Forelimb muscle (tissue), 1 donor: ENCODE results near the gene IFI35. TPM values are rescaled to one million over a fixed set of nuclear protein-coding genes. Genes with fewer than 3 reads are reported as not detected.

ENCODE experiments used
- DNase-seq: peaks from one replicate; pipeline ENCODE4 v3.0.0-alpha.2; 2013; ENCODE audit warnings: low read depth
- polyA plus RNA-seq: library from polyadenylated mRNA; unstranded; fragments of 120-200 nt; gene quantifications from one replicate; pipeline ENCODE4 v1.2.1, GENCODE V29; 2013; ENCODE audit not compliant: insufficient read length

The IFI35 gene
- polyA plus RNA-seq, 1 donor, result 3.4 TPM

DNA sequence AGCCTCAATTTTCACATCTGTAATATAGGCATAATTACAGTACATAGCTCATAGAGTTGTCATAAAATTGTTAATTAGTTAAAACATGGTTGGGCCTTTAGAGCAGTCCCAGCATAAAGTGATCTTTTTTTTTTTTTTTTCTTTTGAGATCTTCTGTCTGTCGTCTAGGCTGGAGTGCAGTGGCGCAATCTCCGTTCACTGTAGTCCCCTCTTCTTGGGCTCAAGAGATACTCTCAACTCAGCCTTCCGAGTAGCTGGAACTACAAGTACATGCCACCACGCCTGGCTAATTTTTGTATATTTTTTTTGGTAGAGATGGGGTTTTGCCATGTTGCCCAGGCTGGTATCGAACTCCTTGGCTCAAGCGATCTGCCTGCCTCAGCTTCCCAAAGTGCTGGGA lies 49.5 kb downstream of the IFI35 start:
- DNase-seq, result no peak

DNA sequence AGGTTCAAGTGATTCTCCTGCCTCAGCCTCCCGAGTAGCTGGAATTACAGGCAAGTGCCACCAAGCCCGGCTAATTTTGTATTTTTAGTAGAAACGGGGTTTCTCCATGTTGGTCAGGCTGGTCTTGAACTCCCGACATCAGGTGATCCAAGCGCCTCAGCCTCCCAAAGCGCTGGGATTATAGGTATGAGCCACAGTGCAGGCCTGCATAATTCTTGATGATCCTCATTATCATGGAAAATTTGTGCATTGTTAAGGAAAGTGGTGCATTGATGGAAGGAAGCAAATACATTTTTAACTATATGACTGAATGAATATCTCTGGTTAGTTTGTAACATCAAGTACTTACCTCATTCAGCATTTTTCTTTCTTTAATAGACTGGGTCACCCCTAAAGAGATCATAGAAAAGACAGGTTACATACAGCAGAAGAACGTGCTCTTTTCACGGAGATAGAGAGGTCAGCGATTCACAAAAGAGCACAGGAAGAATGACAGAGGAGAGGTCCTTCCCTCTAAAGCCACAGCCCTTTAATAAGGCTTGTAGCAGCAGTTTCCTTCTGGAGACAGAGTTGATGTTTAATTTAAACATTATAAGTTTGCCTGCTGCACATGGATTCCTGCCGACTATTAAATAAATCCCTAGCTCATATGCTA lies 56.5 kb downstream of the IFI35 start:
- no peak for DNase-seq

Other genes with a start within 250 kb of the IFI35 start
- gene RAMP2, start 245.6 kb upstream of the IFI35 start, polyA plus RNA-seq, result 64.1 TPM
- gene VPS25, start 233.3 kb upstream of the IFI35 start, polyA plus RNA-seq, result 27.7 TPM
- 0.43 TPM for gene WNK4, start 226.2 kb upstream of the IFI35 start, polyA plus RNA-seq
- 50.6 TPM for gene COA3, start 208.1 kb upstream of the IFI35 start, polyA plus RNA-seq
- gene CNTD1, start 207.9 kb upstream of the IFI35 start, polyA plus RNA-seq, result 0.70 TPM
- 41.7 TPM for gene BECN1, start 182.5 kb upstream of the IFI35 start, polyA plus RNA-seq
- 45.7 TPM for gene PSME3, start 173.4 kb upstream of the IFI35 start, polyA plus RNA-seq
- gene AOC2, start 162.2 kb upstream of the IFI35 start, polyA plus RNA-seq, result 1.0 TPM
- 13.3 TPM for gene AOC3, start 155.6 kb upstream of the IFI35 start, polyA plus RNA-seq
- not detected for gene G6PC1, start 106.0 kb upstream of the IFI35 start, polyA plus RNA-seq
- 61.8 TPM for gene AARSD1, start 42.3 kb upstream of the IFI35 start, polyA plus RNA-seq
- 88.8 TPM for gene PTGES3L, start 26.7 kb upstream of the IFI35 start, polyA plus RNA-seq
- 8.1 TPM for gene RUNDC1, start 26.2 kb upstream of the IFI35 start, polyA plus RNA-seq
- gene RPL27, start 8.4 kb upstream of the IFI35 start, polyA plus RNA-seq, result 2,614 TPM
- 59.9 TPM for gene VAT1, start 15.6 kb downstream of the IFI35 start, polyA plus RNA-seq
- gene RND2, start 18.4 kb downstream of the IFI35 start, polyA plus RNA-seq, result 0.49 TPM
- 8.9 TPM for gene BRCA1, start 118.6 kb downstream of the IFI35 start, polyA plus RNA-seq
- gene NBR1, start 164.4 kb downstream of the IFI35 start, polyA plus RNA-seq, result 57.5 TPM
- gene TMEM106A, start 205.1 kb downstream of the IFI35 start, polyA plus RNA-seq, result 8.8 TPM
- gene CCDC200, start 221.8 kb downstream of the IFI35 start, polyA plus RNA-seq, result 10.0 TPM
- not detected for gene RNU2-1, start 227.2 kb downstream of the IFI35 start, polyA plus RNA-seq